ENCODE measurements around the gene SENP8. TPM values are rescaled to one million over a fixed set of nuclear protein-coding genes. Genes with fewer than 3 reads are reported as not detected.

The SENP8 gene
- total RNA-seq, 1 donor from 2014 or later, result 1.2 TPM

GRCh38 chr15:72182244-72182643 lies 64.0 kb downstream of the SENP8 start:
- no peak for DNase-seq (ENCODE audit: low read depth)
- no peak for TF ChIP-seq CTCF (conservative IDR thresholded peaks at IDR 0.05; ENCODE audit: low read depth, low read length)

GRCh38 chr15:72182673-72183072 lies 64.5 kb downstream of the SENP8 start:
- DNase-seq (ENCODE audit: low read depth), result no peak
- no peak overlapping the region for H3K4me3 ChIP-seq (ENCODE audit: low read depth, low read length)
- TF ChIP-seq CTCF (conservative IDR thresholded peaks at IDR 0.05; ENCODE audit: low read depth, low read length), result no peak

More at GRCh38 chr15:72182244-72182643, 64.0 kb downstream of the SENP8 start:
- no peak overlapping the region for H3K4me3 ChIP-seq (ENCODE audit: low read depth, low read length)

GRCh38 chr15:72183781-72184164 lies 65.6 kb downstream of the SENP8 start:
- H3K4me3 ChIP-seq (ENCODE audit: low read depth, low read length), result peak overlapping the region; percentile 48
- no peak for TF ChIP-seq CTCF (conservative IDR thresholded peaks at IDR 0.05; ENCODE audit: low read depth, low read length)
- DNase-seq (ENCODE audit: low read depth), result no peak

GRCh38 chr15:72184165-72184811 lies 66.1 kb downstream of the SENP8 start:
- DNase-seq (ENCODE audit: low read depth), result peak; percentile 66
- peak overlapping the region; percentile 48 for H3K4me3 ChIP-seq (ENCODE audit: low read depth, low read length)
- no peak for TF ChIP-seq CTCF (conservative IDR thresholded peaks at IDR 0.05; ENCODE audit: low read depth, low read length)

GRCh38 chr15:72189250-72189902 lies 71.2 kb downstream of the SENP8 start:
- H3K4me3 ChIP-seq (ENCODE audit: low read depth, low read length), result no peak overlapping the region
- DNase-seq (ENCODE audit: low read depth), result no peak
- no peak for TF ChIP-seq CTCF (conservative IDR thresholded peaks at IDR 0.05; ENCODE audit: low read depth, low read length)

- no peak overlapping the region for H3K4me3 ChIP-seq (ENCODE audit: low read depth, low read length)
- no peak for TF ChIP-seq CTCF (conservative IDR thresholded peaks at IDR 0.05; ENCODE audit: low read depth, low read length)
- DNase-seq (ENCODE audit: low read depth), result no peak
Observed at GRCh38 chr15:72192416-72192815, 74.2 kb downstream of the SENP8 start.

Other genes with a start within 250 kb of the SENP8 start
- 8.8 and 18.1 TPM in 2 replicates for gene MYO9A, start 253 bp upstream of the SENP8 start, total RNA-seq
- 1.8 and 5.0 TPM in 2 replicates for gene GRAMD2A, start 79.4 kb downstream of the SENP8 start, total RNA-seq
- 1,902 and 2,237 TPM in 2 replicates for gene PKM, start 112.8 kb downstream of the SENP8 start, total RNA-seq
- gene PARP6, start 154.2 kb downstream of the SENP8 start, total RNA-seq, result 14.7 and 16.0 TPM in 2 replicates
- not detected in 2 replicates for gene CELF6, start 201.8 kb downstream of the SENP8 start, total RNA-seq

Measured in epithelial cell of proximal tubule (primary cell).